ENCODE data around the gene OR9K2. TPM values are rescaled to one million over a fixed set of nuclear protein-coding genes. Genes with fewer than 3 reads are reported as not detected.
"Not testable (repeated sequence)": the region's sequence is repeated elsewhere in the genome, so short reads cannot be mapped to it uniquely, and the experiment has no call there.

OR9K2 gene
- total RNA-seq, 1 donor from 2014 or later, result not detected

- peak; percentile 83 for TF ChIP-seq CTCF (IDR thresholded peaks at IDR 0.05)
- H3K27me3 Mint-ChIP-seq (ENCODE audit: low read depth), result peaks cover 7% of the 10 kb centered on the region
- H3K9me3 Mint-ChIP-seq (ENCODE audit: low read depth), result peaks cover 3% of the 10 kb centered on the region
- no peak for DNase-seq (ENCODE audit: low spot score)
- H3K4me1 Mint-ChIP-seq (ENCODE audit: low read depth), result no peaks in the 10 kb centered on the region
- H3K27ac Mint-ChIP-seq (ENCODE audit: unreplicated experiment), result no peak overlapping the region
- no peaks in the 10 kb centered on the region for H3K36me3 Mint-ChIP-seq (ENCODE audit: low read depth)
- no peak overlapping the region for H3K4me3 Mint-ChIP-seq (ENCODE audit: unreplicated experiment)
Observed at GRCh38 chr12:55142669-55143565, 16.7 kb downstream of the OR9K2 start.

GRCh38 chr12:55143566-55143870, 17.3 kb downstream of the OR9K2 start:
- Mint-ChIP-seq H3K4me1 (ENCODE audit: low read depth) (no peaks in the 10 kb centered on the region), H3K4me3 (ENCODE audit: unreplicated experiment) (no peak overlapping the region), H3K27me3 (ENCODE audit: low read depth) (peaks cover 7% of the 10 kb centered on the region), H3K9me3 (ENCODE audit: low read depth) (peaks cover 3% of the 10 kb centered on the region), H3K36me3 (ENCODE audit: low read depth) (no peaks in the 10 kb centered on the region), H3K27ac (ENCODE audit: unreplicated experiment) (no peak overlapping the region)
- no peak for DNase-seq (ENCODE audit: low spot score)
- TF ChIP-seq CTCF (IDR thresholded peaks at IDR 0.05), result peak; percentile 61

- H3K36me3 Mint-ChIP-seq (ENCODE audit: low read depth); DNase-seq (ENCODE audit: low spot score); H3K4me1 Mint-ChIP-seq (ENCODE audit: low read depth); H3K4me3 Mint-ChIP-seq (ENCODE audit: unreplicated experiment); H3K27me3 Mint-ChIP-seq (ENCODE audit: low read depth); H3K27ac Mint-ChIP-seq (ENCODE audit: unreplicated experiment); H3K9me3 Mint-ChIP-seq (ENCODE audit: low read depth): not testable (repeated sequence)
Observed at GRCh38 chr12:55167010-55167640, 40.9 kb downstream of the OR9K2 start.

- no peaks in the 10 kb centered on the region for H3K9me3 Mint-ChIP-seq (ENCODE audit: low read depth)
- no peaks in the 10 kb centered on the region for H3K36me3 Mint-ChIP-seq (ENCODE audit: low read depth)
- no peak overlapping the region for H3K4me3 Mint-ChIP-seq (ENCODE audit: unreplicated experiment)
- no peak for TF ChIP-seq CTCF (IDR thresholded peaks at IDR 0.05)
- no peaks in the 10 kb centered on the region for H3K4me1 Mint-ChIP-seq (ENCODE audit: low read depth)
- peaks cover 3% of the 10 kb centered on the region for H3K27me3 Mint-ChIP-seq (ENCODE audit: low read depth)
- H3K27ac Mint-ChIP-seq (ENCODE audit: unreplicated experiment), result no peak overlapping the region
- no peak for DNase-seq (ENCODE audit: low spot score)
Observed at GRCh38 chr12:55171445-55171844, 45.2 kb downstream of the OR9K2 start.

- H3K4me3 Mint-ChIP-seq (ENCODE audit: unreplicated experiment); DNase-seq (ENCODE audit: low spot score); H3K4me1 Mint-ChIP-seq (ENCODE audit: low read depth); H3K27me3 Mint-ChIP-seq (ENCODE audit: low read depth); H3K27ac Mint-ChIP-seq (ENCODE audit: unreplicated experiment); H3K9me3 Mint-ChIP-seq (ENCODE audit: low read depth); H3K36me3 Mint-ChIP-seq (ENCODE audit: low read depth): not testable (repeated sequence)
Observed at GRCh38 chr12:55171846-55172245, 45.6 kb downstream of the OR9K2 start.

GRCh38 chr12:55172686-55173085, 46.5 kb downstream of the OR9K2 start:
- no peak overlapping the region for H3K27ac Mint-ChIP-seq (ENCODE audit: unreplicated experiment)

More at GRCh38 chr12:55172686-55173085, 46.5 kb downstream of the OR9K2 start:
- peaks cover 5% of the 10 kb centered on the region for H3K27me3 Mint-ChIP-seq (ENCODE audit: low read depth)
- H3K4me3 Mint-ChIP-seq (ENCODE audit: unreplicated experiment), result no peak overlapping the region
- no peaks in the 10 kb centered on the region for H3K9me3 Mint-ChIP-seq (ENCODE audit: low read depth)
- no peaks in the 10 kb centered on the region for H3K4me1 Mint-ChIP-seq (ENCODE audit: low read depth)
- DNase-seq (ENCODE audit: low spot score), result no peak
- H3K36me3 Mint-ChIP-seq (ENCODE audit: low read depth), result no peaks in the 10 kb centered on the region
- no peak for TF ChIP-seq CTCF (IDR thresholded peaks at IDR 0.05)

Data from chondrocyte (in vitro differentiated cells).